Measurements from ENCODE around the gene PPP1R1B. TPM values are rescaled to one million over a fixed set of nuclear protein-coding genes. Genes with fewer than 3 reads are reported as not detected.

Gene PPP1R1B
- total RNA-seq, 1 donor from 2014 or later, result 25.1 TPM

DNA sequence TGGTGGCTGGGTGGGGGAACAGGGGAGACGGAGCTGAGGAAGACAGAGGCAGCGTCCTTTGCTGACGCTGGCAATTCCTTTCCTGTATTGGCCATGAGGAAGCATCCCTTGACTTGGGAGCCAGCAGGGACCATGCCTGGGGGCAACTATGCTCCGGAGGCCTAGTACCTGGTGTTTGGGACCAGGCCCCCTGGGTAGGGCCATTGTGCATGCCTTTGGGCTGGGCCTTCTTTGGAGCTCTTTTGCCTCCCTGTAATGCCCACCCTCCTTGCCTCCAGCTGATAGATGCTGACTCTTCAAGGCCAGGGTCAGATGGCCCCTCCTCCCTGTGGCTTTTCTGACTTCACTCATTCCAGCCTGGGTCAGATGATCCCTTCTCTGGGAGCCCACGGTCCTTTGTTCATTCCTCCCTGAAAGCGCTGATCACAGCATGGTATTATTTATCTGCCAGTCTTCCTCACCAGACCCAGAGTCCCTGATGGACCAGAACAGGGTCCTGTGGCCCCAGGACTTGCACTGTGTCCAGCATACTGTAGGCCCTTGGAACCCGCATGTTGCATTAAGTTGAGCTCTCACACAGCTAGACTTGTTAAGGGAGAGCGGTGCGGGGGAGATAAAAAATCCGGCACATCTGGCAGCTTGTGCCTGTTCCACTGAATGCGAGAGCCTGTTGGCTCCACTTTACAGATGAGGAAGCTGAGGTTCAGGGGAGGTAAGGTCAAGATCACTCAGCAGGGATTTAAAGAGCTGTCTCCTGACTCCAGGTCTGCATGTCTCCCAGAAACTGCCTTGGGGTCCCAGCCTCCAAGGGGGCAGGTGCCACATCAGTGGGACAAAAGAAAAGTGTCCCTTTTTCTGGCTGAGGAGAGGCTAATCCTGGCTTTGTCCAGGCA, 13.1 kb downstream of the PPP1R1B start:
- TF ChIP-seq, protein P1, sequence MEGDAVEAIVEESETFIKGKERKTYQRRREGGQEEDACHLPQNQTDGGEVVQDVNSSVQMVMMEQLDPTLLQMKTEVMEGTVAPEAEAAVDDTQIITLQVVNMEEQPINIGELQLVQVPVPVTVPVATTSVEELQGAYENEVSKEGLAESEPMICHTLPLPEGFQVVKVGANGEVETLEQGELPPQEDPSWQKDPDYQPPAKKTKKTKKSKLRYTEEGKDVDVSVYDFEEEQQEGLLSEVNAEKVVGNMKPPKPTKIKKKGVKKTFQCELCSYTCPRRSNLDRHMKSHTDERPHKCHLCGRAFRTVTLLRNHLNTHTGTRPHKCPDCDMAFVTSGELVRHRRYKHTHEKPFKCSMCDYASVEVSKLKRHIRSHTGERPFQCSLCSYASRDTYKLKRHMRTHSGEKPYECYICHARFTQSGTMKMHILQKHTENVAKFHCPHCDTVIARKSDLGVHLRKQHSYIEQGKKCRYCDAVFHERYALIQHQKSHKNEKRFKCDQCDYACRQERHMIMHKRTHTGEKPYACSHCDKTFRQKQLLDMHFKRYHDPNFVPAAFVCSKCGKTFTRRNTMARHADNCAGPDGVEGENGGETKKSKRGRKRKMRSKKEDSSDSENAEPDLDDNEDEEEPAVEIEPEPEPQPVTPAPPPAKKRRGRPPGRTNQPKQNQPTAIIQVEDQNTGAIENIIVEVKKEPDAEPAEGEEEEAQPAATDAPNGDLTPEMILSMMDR (IDR thresholded peaks at IDR 0.05), result no peak
- no peak for DNase-seq
- H3K36me3 ChIP-seq, result no peaks in the 10 kb centered on the region
- H3K27me3 ChIP-seq, result no peaks in the 10 kb centered on the region
- ATAC-seq, result no peak
- H3K4me1 ChIP-seq, result peaks cover 64% of the 10 kb centered on the region
- intact Hi-C loops (cut with DNase I), result no loop called here
- no peak overlapping the region for H3K4me3 ChIP-seq
- H3K9me3 ChIP-seq, result no peaks in the 10 kb centered on the region
- H3K27ac ChIP-seq, result no peak overlapping the region

DNA sequence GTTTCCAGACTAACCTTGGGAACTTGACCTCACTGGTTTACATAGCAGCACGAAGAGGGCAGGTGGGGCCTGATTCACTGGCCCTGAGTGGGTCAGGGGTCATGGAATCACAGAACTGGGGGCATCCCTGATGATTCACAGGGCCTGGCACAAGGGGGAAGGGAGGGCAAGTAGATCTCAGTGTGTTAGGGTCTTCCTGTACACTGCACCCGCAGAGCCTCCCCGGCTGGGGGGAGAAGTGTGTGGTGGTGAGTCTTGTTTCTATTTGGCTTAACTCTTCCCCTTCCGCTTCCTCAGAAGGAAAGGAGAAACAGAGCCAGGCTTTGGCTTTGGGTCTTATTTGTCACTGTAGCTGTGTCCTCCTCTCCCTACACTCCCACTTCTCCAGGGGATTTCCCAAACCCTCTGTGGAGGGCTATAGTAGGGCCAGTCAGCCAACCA, 13.9 kb downstream of the PPP1R1B start:
- H3K4me3 ChIP-seq, result no peak overlapping the region
- no peaks in the 10 kb centered on the region for H3K36me3 ChIP-seq
- intact Hi-C loops (cut with DNase I), result no loop called here
- ATAC-seq, result no peak
- H3K27ac ChIP-seq, result no peak overlapping the region
- peaks cover 64% of the 10 kb centered on the region for H3K4me1 ChIP-seq
- TF ChIP-seq, protein P1 (IDR thresholded peaks at IDR 0.05), result no peak
- no peaks in the 10 kb centered on the region for H3K9me3 ChIP-seq
- no peak for DNase-seq
- H3K27me3 ChIP-seq, result no peaks in the 10 kb centered on the region

DNA sequence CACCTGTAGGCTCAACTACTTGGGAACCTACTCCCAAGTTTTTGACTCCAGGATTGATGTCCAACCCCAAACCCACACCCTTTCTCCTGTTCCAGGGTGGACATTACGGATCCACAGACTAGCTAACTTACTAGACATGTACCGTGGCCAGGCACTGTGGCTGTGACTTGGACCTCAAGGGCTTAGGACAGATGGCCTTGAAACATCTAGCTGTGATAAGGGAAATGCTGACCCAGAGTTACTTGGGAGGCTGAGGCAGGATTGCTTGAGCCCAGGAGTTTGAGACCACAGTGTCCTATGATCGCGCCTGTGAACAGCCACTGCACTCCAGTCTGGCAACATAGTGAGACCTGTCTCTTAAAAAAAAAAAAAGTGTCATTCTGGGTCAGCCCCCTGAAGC, 14.3 kb downstream of the PPP1R1B start:
- Histone ChIP-seq H3K4me1 (peaks cover 63% of the 10 kb centered on the region), H3K9me3 (no peaks in the 10 kb centered on the region), H3K27me3 (no peaks in the 10 kb centered on the region), H3K27ac (no peak overlapping the region), H3K36me3 (no peaks in the 10 kb centered on the region), H3K4me3 (no peak overlapping the region)
- ATAC-seq (no peak), DNase-seq (no peak)
- intact Hi-C loops (cut with DNase I), result no loop called here
- TF ChIP-seq, protein P1 (IDR thresholded peaks at IDR 0.05), result no peak

DNA sequence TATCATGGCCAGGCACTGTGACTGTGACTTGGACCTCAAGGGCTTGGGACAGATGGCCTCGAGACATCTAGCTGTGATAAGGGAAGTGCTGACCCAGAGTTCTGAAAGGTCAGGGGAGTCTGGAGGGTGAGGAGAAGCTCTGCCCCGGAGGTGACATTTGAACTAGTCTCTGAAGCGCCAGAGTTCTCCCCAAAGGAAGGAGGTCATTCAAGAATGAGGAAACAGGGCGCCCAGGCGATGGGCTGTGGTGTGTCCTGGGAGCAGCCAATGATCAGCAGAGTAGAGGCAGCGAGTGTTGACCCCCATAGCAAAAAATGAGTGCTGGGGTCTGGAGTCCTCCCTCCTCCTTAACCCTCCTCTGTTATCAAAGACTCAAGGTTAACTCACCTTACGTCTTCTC, 15.1 kb downstream of the PPP1R1B start:
- TF ChIP-seq, protein P1 (IDR thresholded peaks at IDR 0.05), result no peak
- DNase-seq, result no peak
- Histone ChIP-seq H3K4me1 (peaks cover 56% of the 10 kb centered on the region), H3K27me3 (no peaks in the 10 kb centered on the region), H3K36me3 (no peaks in the 10 kb centered on the region), H3K9me3 (no peaks in the 10 kb centered on the region), H3K27ac (no peak overlapping the region), H3K4me3 (no peak overlapping the region)
- ATAC-seq, result peak; percentile 35
- intact Hi-C loops (cut with DNase I), result no loop called here

DNA sequence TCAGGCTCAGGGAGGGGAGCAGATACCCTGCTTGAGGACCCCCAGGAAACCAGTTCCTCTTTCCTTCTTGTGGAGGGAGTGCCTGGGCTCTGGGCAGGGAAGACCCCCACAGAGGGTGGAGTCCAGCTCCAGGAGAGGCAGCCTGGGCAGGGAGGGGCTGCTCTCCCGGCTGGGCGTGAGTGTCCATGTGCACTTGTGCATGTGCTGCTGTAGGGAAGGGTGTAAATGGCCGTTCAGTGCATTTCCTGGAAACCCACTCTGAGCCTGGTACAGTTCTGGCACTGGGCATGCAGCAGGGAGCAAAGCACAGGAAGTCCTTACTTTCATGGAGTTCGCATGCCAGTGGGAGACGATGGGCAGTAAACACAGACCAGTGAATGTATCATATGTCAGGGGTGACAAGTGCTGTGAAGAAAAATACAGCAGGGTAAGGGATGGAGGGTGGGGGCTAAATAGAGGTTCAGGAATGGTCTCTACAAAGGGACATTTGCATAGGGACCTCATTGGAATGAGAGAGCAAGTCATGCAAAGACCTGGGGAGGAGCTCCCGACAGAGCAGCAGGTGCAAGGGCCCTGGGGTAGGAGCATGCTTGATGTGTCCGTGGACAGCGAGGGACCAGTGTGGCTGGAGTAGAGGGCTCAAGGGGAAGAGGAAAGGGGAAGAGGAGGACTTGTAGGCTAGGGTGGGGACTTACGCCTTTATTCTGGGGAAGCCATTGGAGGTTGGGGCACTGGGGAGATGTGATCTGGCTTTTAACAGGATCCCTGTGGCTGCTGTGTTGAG, 15.7 kb downstream of the PPP1R1B start:
- TF ChIP-seq, protein P1 (IDR thresholded peaks at IDR 0.05), result no peak
- Histone ChIP-seq H3K4me3 (no peak overlapping the region), H3K36me3 (no peaks in the 10 kb centered on the region), H3K27ac (no peak overlapping the region), H3K4me1 (peaks cover 56% of the 10 kb centered on the region), H3K9me3 (no peaks in the 10 kb centered on the region), H3K27me3 (no peaks in the 10 kb centered on the region)
- ATAC-seq (peak; percentile 4), DNase-seq (no peak)
- intact Hi-C loops (cut with DNase I), result no loop called here
